K562 (cell line): ENCODE measurements around the gene TMEM132C. TPM values are rescaled to one million over a fixed set of nuclear protein-coding genes. Genes with fewer than 3 reads are reported as not detected.

Experiments used
- ATAC-seq: fragments of 200-7000 bp; cut with Tn5 transposase; 3 replicates; pipeline ENCODE4 v1.9.1; 2020; ENCODE audit warnings: moderate library complexity
- BruUV-seq: library from RNA; stranded (reverse); fragments of 400-500 nt; replicated peaks from 2 replicates; lab custom pipeline; 2021; lab: Mats Ljungman, UMichigan
- CTCF ChIA-PET: fragments of 300-600 bp; formaldehyde crosslinking; extraction: SDS; loops from one replicate; lab custom pipeline; 2021; ENCODE audit warnings: low intra/inter-chr PET ratio; lab: Yijun Ruan, JAX
- POLR2A ChIA-PET: fragments of 300-600, 350-650 bp; sonication (Branson Sonifier 250); formaldehyde crosslinking; extraction: SDS; loops from one replicate; lab custom pipeline; 2021; ENCODE audit warnings: antibody characterized with exemption, inconsistent platforms; lab: Yijun Ruan, JAX
- DNase-seq, 4 experiments: peaks; one replicate each; pipeline versions ENCODE4 v3.0.0 to v3.0.0-alpha.2; 2011 to 2018; ENCODE audit warnings: low spot score in 3 of 4, mixed read lengths in 3 of 4; ENCODE audit errors: extremely low read depth in 1 of 4
- FAIRE-seq: peaks from 2 replicates; lab custom pipeline; 2011; peaks lifted over from hg19 to GRCh38; lab: Jason Lieb, UNC
- H2AFZ ChIP-seq: 2 replicates; pipeline ENCODE4 v1.6.0; 2011; ENCODE audit warnings: low read depth, low read length, control low read depth, inconsistent platforms
- H3K27ac ChIP-seq: fragments of 200-600 bp; 3 replicates; pipeline ENCODE4 v1.8.0; 2011; ENCODE audit warnings: low read depth, mild to moderate bottlenecking, control low read depth, inconsistent platforms, low read length, moderate library complexity, mixed read lengths; ENCODE audit errors: extremely low read depth
- H3K27me3 ChIP-seq, 2 experiments: fragments of 300-600 bp in 1 of 2; 2 replicates in 1 of 2; 3 replicates in 1 of 2; pipeline versions ENCODE4 v1.6.0 to v1.8.0; 2011; ENCODE audit warnings: inconsistent platforms in 2 of 2, low read length in 2 of 2, mild to moderate bottlenecking in 1 of 2, mixed read lengths in 1 of 2, moderate library complexity in 1 of 2; ENCODE audit not compliant: control insufficient read depth in 2 of 2, insufficient read depth in 2 of 2
- H3K36me3 ChIP-seq: fragments of 300-600 bp; 3 replicates; pipeline ENCODE4 v1.8.0; 2011; ENCODE audit warnings: mild to moderate bottlenecking, low read length, inconsistent platforms; ENCODE audit not compliant: control insufficient read depth, insufficient read depth
- H3K4me1 ChIP-seq, 2 experiments: fragments of 200-600 bp in 1 of 2; replicated peaks in 1 of 2; 2 replicates in 1 of 2; 3 replicates in 1 of 2; pipeline versions ENCODE4 v1.5.1 to v1.8.0; 2011; ENCODE audit warnings: inconsistent platforms in 2 of 2, low read length in 2 of 2, mild to moderate bottlenecking in 1 of 2, mixed read lengths in 1 of 2, moderate library complexity in 1 of 2; ENCODE audit not compliant: control insufficient read depth in 2 of 2, insufficient read depth in 2 of 2
- H3K4me2 ChIP-seq: 2 replicates; pipeline ENCODE4 v1.6.1; 2011; ENCODE audit warnings: low read length, control low read depth, inconsistent platforms, mixed read lengths; ENCODE audit not compliant: insufficient read depth
- H3K4me3 ChIP-seq: fragments of 200-600 bp; sonication (generic), shearing (Covaris generic); 2 replicates; pipeline ENCODE4 v1.5.1; 2016; ENCODE audit warnings: control low read depth, inconsistent platforms
- H3K79me2 ChIP-seq: fragments of 200-600 bp; 3 replicates; pipeline ENCODE4 v1.8.0; 2011; ENCODE audit warnings: low read length, inconsistent platforms; ENCODE audit not compliant: control insufficient read depth, insufficient read depth
- H3K9ac ChIP-seq, 2 experiments: 2 replicates each; pipeline versions ENCODE4 v1.6.0 to v1.6.1; 2011; ENCODE audit warnings: low read depth in 2 of 2, low read length in 2 of 2, control low read depth in 1 of 2, inconsistent platforms in 1 of 2, mild to moderate bottlenecking in 1 of 2, mixed read lengths in 1 of 2; ENCODE audit not compliant: insufficient read depth in 1 of 2
- H3K9me1 ChIP-seq: one replicate; pipeline ENCODE4 v1.6.0; 2011; ENCODE audit warnings: inconsistent platforms, mild to moderate bottlenecking, low read length, moderate library complexity; ENCODE audit not compliant: control insufficient read depth, insufficient read depth
- H3K9me3 ChIP-seq: replicated peaks from 2 replicates; pipeline ENCODE4 v1.5.1; 2011; ENCODE audit warnings: low read depth, low read length, inconsistent platforms; ENCODE audit not compliant: control insufficient read depth, insufficient read depth
- H4K20me1 ChIP-seq: replicated peaks from 2 replicates; pipeline ENCODE4 v1.6.1; 2011; ENCODE audit warnings: low read length, inconsistent platforms, mixed read lengths; ENCODE audit not compliant: control insufficient read depth, insufficient read depth
- CREB3 ChIP-seq: fragments of 450-650 bp; conservative IDR thresholded peaks from 2 replicates; pipeline ENCODE4 v1.6.1; 2016; ENCODE audit warnings: missing genetic modification characterization, low read depth, mild to moderate bottlenecking, missing compliant biosample characterization, moderate library complexity
- GATAD2A ChIP-seq: fragments of 450-650 bp; IDR thresholded peaks from 2 replicates; pipeline ENCODE4 v1.6.1; 2017
- KLF10 ChIP-seq: fragments of 250-450 bp; sonication (Bioruptor Pico); IDR thresholded peaks from 2 replicates; pipeline ENCODE4 v1.6.1; 2021; ENCODE audit warnings: matching md5 sums
- NR1H2 ChIP-seq: sonication (generic); formaldehyde crosslinking; IDR thresholded peaks from 2 replicates; pipeline ENCODE4 v1.4.0; 2020; ENCODE audit warnings: mild to moderate bottlenecking, missing genetic modification reagents
- RBM17 ChIP-seq: fragments of 200-400 bp; formaldehyde crosslinking; IDR thresholded peaks from 2 replicates; pipeline ENCODE4 v1.6.1; 2017; ENCODE audit warnings: low read depth, mild to moderate bottlenecking, low read length, borderline replicate concordance
- RBM22 ChIP-seq: fragments of 200-400 bp; formaldehyde crosslinking; IDR thresholded peaks from 2 replicates; pipeline ENCODE4 v1.6.1; 2018; ENCODE audit warnings: low read length, low read depth; ENCODE audit not compliant: poor library complexity, severe bottlenecking
- SPI1 ChIP-seq: IDR thresholded peaks from 2 replicates; pipeline ENCODE4 v1.6.1; 2011; ENCODE audit warnings: low read depth, low read length, control low read depth, borderline replicate concordance
- WGBS: fragments of 100-300 bp; shearing (Covaris generic); methylation state at CpG from one replicate; pipeline ENCODE4 v1.1.6; 2016; ENCODE audit warnings: low coverage, mixed read lengths; ENCODE audit not compliant: insufficient coverage; ENCODE audit errors: missing lambda C conversion rate; 5-methylcytosine and 5-hydroxymethylcytosine counted together
- in situ Hi-C: fragments of 300-500 bp; cut with MboI; formaldehyde crosslinking; loops from 4 replicates; pipeline ENCODE4 v1.15.0; 2018; ENCODE audit warnings: inconsistent platforms, mixed read lengths
- intact Hi-C: fragments of 100-400 bp; cut with micrococcal nuclease; formaldehyde crosslinking; loops from 2 replicates; pipeline ENCODE4 v1.14.2; 2022
- polyA plus RNA-seq, 8 experiments: library from polyadenylated mRNA; depleted of rRNA in 4 of 8; stranded (reverse) in 5 of 8; unstranded in 3 of 8; fragments of >200 nt; fragmentation: Nextera tagmentation in 2 of 8; fragmentation: Illumina TruSeq in 1 of 8; extraction: Ambion mirVana in 2 of 8; extraction: Trizol in 1 of 8; gene quantifications; 2 replicates each; pipeline versions ENCODE4 v1.2.1 to v1.2.3, GENCODE V29; 2011 to 2014; ENCODE audit warnings: inconsistent platforms in 1 of 8, missing spikeins in 1 of 8
- total RNA-seq, 7 experiments: library from RNA; depleted of rRNA in 6 of 7; stranded (reverse); fragments of >200 nt in 6 of 7; fragmentation: Illumina TruSeq in 2 of 7; extraction: Trizol in 2 of 7; gene quantifications; 2 replicates each; pipeline versions ENCODE4 v1.2.1 to v1.2.3, GENCODE V29; 2011 to 2021; ENCODE audit warnings: low replicate concordance in 1 of 7

The TMEM132C gene
- total and polyA plus RNA-seq, 9 of the 15 experiments (the other 6 are each of a cell fraction or from before 2014, with no cell fraction given) = not detected

GRCh38 chr12:128250096-128250495 is 16.9 kb upstream of the TMEM132C start:
- BruUV-seq = no TSS peak
- Histone ChIP-seq H3K9me1 (no peaks in the 10 kb centered on the region), H3K27me3 (no peaks in the 10 kb centered on the region), H3K4me3 (no peak overlapping the region), H3K36me3 (no peaks in the 10 kb centered on the region), H3K4me2 (no peak overlapping the region), H3K9me3 (no peaks in the 10 kb centered on the region), H3K9ac (no peak overlapping the region), H4K20me1 (no peaks in the 10 kb centered on the region), H3K79me2 (no peaks in the 10 kb centered on the region), H3K4me1 (no peaks in the 10 kb centered on the region), H3K27ac (no peak overlapping the region), H2AFZ (no peak overlapping the region)
- in situ Hi-C loops (no loop called here), intact Hi-C loops (no loop called here)
- no peak for ATAC-seq
- FAIRE-seq = no peak
- ChIA-PET CTCF (no interaction called here), POLR2A (no interaction called here)
- DNase-seq = no peak
- TF ChIP-seq GATAD2A (no peak), RBM22 (no peak), SPI1 (no peak), KLF10 (CRISPR knock-in tag) (no peak), NR1H2 (CRISPR knock-in tag) (no peak), CREB3 (no peak), RBM17 (no peak)
- WGBS = under 1% methylated on average over 8 of the region's 8 CpGs
